ENCODE data around the gene LRP11.
"Not testable (repeated sequence)": the region's sequence is repeated elsewhere in the genome, so short reads cannot be mapped to it uniquely, and the experiment has no call there.

Gene LRP11

GRCh38 chr6:149897855-149898744 lies 33.9 kb upstream of the LRP11 start, which contains the start of gene RAET1E:
TSS of gene RAET1E (minus strand) at chr6:149898113. CDS start at chr6:149890901, 7,212 bp downstream.
- no peak for DNase-seq (ENCODE audit: low spot score)

GRCh38 chr6:149897015-149897697 lies 33.0 kb upstream of the LRP11 start:
- no peak for DNase-seq (ENCODE audit: low spot score)

- no peak for DNase-seq (ENCODE audit: low spot score)
Observed at GRCh38 chr6:149896491-149896890, 32.3 kb upstream of the LRP11 start.

DNA sequence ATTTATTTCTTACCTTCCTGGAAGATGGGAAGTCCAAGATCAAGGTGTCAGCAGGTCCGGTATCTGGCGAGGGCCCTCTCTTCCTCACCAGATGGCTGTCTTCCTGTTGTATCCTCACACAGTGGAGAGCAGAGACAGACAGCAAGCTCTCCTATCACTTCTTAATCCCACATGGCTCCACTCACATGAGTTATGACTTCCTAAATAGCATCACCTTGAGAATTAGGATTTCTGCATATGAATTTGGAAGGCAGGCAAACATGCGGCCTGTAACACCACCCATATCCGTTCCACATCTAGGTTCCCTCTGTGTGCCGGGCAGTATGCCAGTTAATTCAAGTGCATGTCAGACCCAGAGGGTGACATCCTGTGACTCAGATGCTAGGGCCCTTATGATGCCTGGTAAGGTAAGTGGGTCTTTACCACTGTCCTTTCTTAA lies 31.7 kb upstream of the LRP11 start:
- DNase-seq (ENCODE audit: low spot score), result peak; percentile 50

DNA sequence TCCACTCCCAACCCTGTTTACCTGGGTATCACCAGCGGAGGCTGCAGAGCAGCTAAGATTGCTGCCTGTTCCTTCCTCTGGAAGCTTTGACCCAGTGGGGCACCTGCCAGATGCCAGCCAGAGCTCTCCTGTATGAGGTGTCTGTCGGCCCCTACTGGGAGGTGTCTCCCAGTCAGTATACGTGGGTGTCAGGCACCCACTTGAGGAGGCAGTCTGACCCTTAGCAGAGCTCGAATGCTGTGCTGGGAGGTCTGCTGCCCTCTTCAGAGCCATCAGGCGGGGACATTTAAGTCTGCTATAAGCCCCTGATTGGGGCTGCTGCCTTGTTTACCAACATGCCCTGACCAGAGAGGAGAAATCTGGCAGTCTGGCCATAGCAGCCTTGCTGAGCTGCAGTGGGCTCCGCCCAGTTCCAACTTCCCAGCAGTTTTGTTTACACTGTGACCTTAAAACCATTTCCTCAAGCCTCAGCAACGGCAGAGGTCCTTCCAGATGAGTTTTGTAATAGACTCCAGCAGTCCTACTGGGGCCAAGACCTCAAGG lies 31.0 kb upstream of the LRP11 start:
- peak; percentile 17 for DNase-seq (ENCODE audit: low spot score)

DNA sequence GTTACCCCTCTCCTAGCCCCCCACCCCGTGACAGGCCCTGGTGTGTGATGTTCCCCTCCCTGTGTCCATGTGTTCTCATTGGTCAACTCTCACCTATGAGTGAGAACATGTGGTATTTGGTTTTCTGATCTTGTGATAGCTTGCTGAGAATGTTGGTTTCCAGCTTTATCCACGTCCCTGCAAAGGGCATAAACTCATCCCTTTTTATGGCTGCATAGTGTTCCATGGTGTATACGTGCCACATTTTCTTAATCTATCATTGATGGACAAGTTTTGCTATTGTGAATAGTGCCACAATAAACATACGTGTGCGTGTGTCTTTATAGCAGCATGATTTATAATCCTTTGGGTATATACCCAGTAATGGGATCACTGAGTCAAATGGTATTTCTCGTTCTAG lies 27.7 kb upstream of the LRP11 start:
- DNase-seq (ENCODE audit: low spot score), result not testable (repeated sequence)

- no peak for DNase-seq (ENCODE audit: low spot score)
Observed at GRCh38 chr6:149891259-149891658, 27.1 kb upstream of the LRP11 start.

DNA sequence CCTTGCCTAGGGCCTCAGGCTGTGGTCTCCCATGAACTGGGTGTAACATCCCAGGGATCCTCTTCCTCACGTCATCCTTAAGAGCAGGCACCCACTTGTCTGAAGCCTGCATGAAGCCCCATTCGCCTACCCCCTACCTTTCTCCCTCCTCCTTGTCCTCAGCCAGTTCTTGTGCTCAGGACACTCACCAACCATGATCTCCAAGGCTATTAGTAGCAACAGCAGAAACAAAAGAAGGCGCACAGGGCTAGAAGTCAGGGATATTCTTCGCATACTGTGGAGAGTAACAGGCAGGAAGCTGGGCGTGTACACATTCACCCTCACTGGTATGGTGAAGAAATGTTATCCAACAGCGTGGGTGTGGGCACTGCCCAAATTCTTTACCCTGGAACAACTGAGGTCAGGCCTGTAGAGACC lies 26.5 kb upstream of the LRP11 start:
- no peak for DNase-seq (ENCODE audit: low spot score)

DNA sequence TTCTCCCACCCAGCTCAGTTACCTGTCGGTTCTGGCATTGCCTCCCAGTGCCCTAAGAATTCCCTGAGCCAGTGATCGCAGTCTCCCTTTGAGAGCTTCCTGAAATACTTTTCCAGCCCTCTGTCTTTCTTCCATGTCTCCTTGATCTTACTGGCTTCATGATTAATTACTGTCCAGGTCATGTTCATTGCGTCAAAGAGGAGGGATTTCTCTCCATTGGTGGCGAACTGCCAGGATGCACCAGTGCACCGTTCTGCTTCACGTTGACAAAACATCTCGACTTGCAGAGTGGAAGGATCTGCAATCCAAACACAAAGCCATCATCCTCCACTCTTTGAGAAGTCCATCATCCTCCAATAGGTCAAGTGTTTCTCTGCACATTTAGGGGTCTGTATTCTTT lies 25.2 kb upstream of the LRP11 start:
- DNase-seq (ENCODE audit: low spot score), result no peak

DNA sequence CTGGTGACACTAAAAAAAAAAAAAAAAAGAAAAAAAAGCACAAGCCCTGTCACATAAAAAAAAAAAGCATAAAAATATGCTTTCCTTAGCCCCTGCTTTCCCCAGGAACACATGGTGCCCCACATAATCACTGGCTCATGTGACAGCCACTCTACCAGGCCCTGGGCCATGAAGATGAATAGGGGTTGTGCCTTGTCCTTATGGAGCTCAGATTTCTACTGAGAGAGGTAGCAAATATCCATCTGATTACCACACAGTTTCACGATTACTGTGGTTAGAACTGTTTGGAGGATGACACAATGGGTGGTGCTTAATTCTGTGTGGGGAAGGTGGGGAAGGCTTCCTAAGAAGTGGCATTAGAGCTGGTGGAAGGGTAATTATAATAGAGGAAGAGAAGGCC lies 24.5 kb upstream of the LRP11 start:
- no peak for DNase-seq (ENCODE audit: low spot score)

GRCh38 chr6:149888093-149888492 lies 23.9 kb upstream of the LRP11 start:
- DNase-seq (ENCODE audit: low spot score), result no peak

- peak; percentile 41 for DNase-seq (ENCODE audit: low spot score)
Observed at GRCh38 chr6:149887343-149887742, 23.2 kb upstream of the LRP11 start.

- no peak for DNase-seq (ENCODE audit: low spot score)
Observed at GRCh38 chr6:149885888-149886287, 21.7 kb upstream of the LRP11 start.

DNA sequence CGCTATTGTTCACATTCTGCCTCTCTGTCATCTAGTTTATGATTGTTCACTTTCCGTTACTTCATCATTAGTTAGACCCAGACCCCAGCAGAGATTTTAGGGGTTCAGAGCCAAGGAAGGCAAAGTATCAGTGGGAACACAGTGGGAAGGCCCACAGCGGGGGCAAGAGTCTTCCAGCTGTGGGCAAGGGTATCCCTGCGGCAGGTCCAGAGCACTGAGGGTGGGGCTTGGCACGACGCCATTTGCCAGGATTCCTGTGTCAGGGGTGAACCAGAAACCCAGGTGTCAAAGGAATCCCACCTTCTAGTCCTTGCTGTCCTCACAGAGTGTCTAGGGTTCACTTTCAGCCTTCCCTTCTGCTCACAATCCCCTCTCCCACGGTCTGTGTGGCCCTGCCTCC lies 20.5 kb upstream of the LRP11 start:
- DNase-seq (ENCODE audit: low spot score), result no peak

DNA sequence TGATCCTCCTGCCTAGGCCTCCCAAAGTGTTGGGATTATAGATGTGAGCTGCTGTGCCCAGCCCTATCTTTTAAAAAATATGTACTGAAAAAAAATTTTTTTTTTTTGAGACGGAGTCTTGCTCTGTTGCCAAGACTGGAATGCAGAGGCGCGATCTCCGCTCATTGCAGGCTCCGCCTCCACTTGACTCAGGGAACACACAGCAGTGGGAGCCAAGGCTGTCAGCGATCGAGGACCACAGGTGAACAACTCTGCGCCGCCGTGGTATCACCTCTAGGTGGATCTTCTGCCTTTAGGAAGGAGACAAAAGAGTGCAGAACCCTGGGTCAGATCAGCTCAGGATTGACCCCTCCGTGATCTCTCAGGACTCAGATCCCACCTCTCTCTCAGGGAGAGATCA lies 20.1 kb upstream of the LRP11 start:
- no peak for DNase-seq (ENCODE audit: low spot score)

GRCh38 chr6:149881860-149882259 lies 17.7 kb upstream of the LRP11 start:
- no peak for DNase-seq (ENCODE audit: low spot score)

- no peak for DNase-seq (ENCODE audit: low spot score)
Observed at GRCh38 chr6:149881066-149881766, 17.1 kb upstream of the LRP11 start.

GRCh38 chr6:149877659-149878058 lies 13.5 kb upstream of the LRP11 start:
- no peak for DNase-seq (ENCODE audit: low spot score)

GRCh38 chr6:149876241-149876933 lies 12.2 kb upstream of the LRP11 start:
- DNase-seq (ENCODE audit: low spot score), result no peak

DNA sequence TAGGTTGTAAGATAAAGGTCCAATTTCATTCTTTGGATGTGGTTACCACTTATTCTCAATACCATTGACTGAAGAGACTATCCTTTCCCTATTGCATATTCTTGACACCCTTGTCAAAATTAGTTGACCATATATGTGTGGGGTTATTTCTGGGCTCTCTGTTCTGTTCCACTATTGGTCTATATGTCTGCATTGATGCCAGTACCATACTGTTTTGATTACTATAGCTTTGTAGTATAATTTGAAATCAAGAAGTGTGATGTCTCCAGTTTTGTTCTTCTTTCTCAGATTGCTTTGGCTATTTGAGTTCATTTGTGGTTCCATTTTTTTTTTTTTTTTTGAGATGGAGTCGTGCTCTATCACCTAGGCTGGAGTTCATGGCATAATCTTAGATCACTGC lies 8.1 kb upstream of the LRP11 start:
- no peak for DNase-seq (ENCODE audit: low spot score)

DNA sequence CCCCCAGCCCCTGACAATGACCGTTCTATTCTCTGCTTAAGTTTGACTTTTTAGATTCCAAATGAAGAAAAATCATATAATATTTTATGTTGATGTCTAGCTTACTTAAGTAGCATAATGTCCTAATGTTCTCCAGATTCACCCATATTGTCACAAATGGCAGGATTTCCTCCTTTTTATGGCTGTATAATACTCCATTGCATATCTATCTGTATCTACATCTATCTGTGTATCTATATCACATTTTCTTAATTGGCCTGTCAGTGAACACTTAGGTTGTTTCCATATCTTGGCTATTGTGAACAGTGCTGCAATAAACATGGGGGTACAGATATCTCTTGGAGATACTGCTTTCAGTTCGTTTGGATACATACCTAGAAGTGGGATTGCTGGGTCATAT lies 7.0 kb upstream of the LRP11 start:
- no peak for DNase-seq (ENCODE audit: low spot score)
